Stimulated activated CD4-positive, alpha-beta T cell treated with anti-CD3 and anti-CD28 coated beads, Interleukin-1b, Interleukin-23, amount 100 ng/mL, for 24 hours (primary cell): Measurements from ENCODE around the gene IL12RB2.

Experiments
- DNase-seq, 4 experiments: peaks; one replicate each; pipeline ENCODE4 v3.0.0-alpha.2; 2020; ENCODE audit warnings: low read depth in 4 of 4, low spot score in 1 of 4

Gene IL12RB2

DNA sequence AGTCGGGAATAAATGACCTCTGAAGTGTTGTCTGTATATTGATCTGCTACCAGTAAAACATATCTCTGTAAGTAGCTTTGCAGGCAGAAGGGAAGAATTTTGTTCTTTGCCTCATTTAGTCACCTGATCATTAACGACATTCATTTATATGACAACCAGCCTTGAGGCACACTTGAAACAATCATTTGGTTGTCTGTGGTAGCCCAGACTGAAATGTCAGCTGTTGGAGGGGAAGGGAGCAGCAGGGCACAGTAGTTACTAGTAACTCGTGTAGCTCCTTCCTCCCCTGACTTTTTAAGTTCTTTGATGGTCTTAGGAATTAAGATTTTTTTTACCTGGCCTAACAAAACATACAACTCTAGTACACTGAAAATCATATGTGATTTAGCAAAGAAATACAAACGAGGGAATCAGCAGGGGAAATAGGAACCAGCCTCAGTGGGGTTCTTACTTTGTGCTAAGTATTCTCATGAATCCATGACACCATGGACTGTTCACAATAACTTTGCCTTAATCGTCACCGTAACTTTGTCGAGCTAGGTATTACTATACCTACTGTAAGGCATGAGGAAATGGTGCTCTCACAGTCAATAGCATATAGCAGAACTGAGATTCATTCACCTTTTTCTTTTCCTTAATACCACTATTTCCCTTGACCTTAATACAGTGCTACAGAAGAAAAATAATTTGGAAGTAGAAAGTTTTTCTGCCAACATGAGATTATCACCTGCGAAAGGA, 6.4 kb downstream of the IL12RB2 start:
- no peak for DNase-seq

DNA sequence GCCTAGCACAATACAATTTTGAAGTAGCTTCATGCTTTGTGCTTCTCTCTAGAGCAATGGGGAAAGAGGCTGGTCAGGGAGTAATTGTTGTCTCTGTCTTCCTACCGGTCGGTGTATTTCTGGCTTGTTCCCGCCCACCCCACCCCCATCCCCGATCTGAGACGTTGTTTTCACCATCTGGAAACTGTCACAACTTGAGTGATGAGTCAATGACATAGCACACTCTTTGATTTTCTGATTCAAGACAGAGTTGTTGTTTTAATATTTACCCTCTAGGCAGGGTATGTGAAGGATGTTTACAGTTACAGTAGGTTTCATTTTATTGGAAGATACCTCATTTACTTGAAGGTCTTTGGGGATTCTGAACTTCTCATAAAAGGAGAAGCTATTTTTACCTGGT, 7.0 kb downstream of the IL12RB2 start:
- no peak for DNase-seq

DNA sequence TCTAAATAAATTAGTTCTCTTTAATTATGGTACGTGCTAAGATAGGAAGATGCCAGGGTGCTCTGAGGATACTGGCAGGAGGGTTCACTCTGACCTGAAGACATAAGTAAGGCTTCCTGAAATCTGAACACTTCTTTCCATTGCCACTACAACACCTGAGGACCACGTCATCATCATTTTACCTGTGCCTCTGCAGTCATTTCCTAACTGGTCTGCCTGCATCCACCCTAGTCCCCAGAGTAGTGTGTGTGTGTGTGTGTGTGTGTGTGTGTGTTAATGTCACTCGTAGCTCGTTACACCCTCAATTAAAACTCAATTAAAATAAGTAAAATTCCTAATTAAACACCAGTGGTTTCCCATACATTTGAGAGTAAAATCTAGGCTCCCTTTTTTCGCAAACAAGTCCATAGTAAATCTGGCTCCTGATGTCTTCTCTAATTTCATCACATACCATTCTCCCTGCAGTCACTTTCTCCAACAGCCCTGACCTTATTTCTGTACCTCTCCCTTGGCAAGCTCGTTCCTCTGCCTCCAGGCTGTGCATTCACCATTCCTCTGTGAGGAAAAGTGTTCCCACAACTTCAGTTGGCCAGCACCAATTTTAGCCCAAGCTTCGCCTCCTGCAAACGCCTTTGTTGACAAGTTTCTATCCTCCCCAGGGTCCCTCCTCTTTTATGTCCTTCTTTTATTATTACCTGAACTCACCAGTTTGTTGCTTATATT, 8.7 kb downstream of the IL12RB2 start:
- no peak for DNase-seq

DNA sequence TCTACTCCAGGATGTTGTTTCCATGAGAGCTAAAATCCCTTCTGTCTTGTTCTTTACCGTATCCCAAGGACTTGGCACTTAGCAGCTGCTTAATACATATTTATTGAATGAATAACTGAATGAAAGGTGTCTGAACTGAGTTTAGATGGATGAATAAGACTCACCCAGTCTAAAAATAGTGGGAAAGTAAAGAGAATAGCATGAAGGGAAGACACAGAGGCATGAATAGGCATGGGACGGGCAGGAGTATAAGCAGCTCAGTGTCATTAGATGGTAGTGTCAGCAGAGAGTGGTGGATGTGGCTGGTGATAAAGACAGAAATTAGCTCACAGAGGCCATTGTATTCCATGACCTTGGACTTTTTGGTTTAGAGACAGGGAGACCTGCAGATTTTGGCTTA, 9.2 kb downstream of the IL12RB2 start:
- DNase-seq = no peak

DNA sequence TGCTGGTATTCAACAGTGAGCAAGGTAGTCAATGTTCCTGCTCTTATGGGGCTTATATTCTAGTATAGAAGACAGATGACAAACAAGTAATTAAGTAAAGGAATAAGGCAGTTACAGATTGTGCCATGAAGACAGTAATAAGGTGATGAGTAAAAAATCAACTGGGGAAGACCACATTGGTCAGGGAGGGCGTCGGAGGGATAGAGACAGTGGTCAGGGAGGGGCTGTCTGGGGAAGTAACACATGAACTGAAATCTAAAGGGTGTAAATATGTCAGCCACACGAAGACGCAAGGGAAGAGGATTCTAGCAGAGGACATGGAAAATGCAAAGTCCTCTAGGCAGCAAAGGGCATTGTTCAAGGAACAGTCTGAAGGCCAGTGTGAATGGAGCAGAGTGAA, 10.1 kb downstream of the IL12RB2 start:
- no peak for DNase-seq

DNA sequence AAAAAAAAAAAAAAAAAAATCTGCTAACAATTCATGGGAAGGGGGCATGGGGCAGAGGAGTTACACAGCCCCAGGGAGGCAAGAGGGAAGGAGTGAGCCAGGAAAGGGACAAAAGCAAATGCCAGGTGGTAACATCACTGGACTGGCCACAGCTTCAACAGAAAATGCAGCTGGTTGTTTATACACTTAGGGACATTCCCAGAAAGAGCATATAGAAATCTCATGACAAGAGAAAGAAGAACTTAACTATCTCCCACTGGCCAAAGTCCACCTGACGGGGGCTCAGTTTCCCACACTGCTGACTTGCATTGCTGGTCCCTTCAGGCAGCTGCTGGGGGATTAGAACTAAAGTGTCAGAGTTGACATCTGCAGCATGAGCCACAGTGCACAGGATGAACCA, 14.8 kb downstream of the IL12RB2 start:
- no peak for DNase-seq

DNA sequence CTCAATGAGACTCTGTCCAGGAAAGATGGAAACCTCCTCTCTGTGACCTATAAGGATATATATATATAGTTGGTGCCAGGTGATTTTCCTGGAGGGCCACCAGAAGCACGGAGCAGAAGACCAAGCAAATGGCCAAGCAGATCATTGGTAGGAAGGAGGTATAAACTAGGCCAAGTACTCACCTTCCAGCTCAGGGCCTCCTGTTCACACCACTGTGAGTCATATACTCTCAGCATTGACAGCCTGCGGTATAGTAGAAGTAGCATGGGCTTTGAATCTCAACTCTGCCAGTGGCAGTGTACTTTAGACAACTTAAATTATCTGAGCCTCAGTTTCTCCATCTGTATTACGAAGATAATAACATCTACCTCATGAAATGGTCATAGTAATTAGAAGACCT, 15.4 kb downstream of the IL12RB2 start:
- no peak for DNase-seq

DNA sequence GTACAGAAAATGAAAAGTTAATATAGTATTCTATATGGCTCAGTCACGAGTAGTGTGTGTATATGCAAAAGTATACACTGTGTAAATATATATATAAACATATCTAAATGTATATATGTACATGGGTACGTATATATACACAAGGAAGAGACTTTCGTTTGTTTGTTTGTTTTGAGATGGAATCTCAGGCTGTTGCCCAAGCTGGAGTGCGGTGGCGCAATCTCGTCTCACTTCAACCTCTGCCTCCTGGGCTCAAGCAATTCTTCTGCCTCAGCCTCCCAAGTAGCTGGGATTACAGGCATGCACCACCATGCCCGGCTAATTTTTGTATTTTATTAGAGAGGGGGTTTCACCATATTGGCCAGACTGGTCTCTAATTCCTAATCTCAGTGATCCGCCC, 16.4 kb downstream of the IL12RB2 start:
- DNase-seq = no peak

DNA sequence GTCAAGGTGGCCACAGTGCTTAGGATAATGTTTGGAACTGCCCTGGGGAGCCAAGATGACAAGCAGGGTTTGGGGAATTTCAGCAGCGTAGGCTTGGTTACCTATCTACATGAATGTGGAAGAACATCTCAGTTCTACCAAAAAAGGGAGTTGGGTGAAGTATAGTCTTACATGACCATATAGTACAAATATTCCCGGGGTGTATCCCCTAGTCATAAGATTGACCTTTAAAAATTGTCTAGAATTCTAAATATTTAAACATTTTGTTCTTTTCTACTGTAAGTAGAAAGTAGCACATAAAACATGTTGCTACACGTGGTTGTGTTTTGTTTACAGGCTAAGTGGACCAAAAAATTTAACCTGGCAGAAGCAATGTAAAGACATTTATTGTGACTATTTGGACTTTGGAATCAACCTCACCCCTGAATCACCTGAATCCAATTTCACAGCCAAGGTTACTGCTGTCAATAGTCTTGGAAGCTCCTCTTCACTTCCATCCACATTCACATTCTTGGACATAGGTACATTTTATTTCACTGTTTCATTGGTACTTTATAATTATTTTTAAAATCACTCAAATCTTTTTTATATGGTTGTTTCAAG, 20.3 kb downstream of the IL12RB2 start:
- DNase-seq = no peak

DNA sequence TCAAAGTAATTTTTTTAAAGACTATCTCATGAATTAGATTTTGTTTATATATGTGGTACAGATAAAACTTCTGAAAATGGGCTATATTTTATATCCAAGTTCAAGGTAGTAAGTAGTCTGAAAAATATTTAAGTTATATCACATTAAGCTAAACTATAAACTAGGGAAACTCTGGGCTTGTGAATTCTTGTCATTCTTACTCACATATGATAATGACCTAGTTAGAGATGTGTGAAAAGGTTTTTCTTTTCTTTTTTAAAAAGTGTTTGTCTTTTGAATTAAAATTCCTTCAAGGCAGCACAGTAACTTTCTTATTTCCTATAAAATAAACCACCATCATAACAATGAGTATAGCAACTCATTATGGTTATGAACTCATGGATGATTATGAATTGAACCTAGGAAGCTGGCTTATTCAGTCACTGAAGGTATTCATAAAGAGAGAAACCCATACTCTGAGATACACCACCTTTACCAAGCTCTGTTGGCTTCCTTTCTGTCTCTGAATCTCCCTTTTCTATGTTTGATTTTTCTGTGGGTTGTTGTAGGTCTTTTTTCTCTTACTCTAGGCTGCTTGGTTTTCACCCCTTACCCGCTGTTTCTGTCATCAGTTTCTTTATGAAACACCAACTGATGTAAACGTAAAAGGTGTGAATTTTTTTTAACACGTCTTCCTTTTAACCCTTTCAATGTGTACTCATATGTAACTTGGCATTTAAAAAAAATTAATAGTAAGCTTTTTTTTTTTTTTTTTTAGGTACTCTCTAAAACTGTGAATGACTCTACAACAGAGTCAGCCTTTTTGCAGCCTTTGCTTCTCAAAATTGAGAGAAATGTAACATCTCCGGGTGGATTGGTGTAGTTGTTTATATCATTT, 25.2 kb downstream of the IL12RB2 start:
- no peak for DNase-seq

DNA sequence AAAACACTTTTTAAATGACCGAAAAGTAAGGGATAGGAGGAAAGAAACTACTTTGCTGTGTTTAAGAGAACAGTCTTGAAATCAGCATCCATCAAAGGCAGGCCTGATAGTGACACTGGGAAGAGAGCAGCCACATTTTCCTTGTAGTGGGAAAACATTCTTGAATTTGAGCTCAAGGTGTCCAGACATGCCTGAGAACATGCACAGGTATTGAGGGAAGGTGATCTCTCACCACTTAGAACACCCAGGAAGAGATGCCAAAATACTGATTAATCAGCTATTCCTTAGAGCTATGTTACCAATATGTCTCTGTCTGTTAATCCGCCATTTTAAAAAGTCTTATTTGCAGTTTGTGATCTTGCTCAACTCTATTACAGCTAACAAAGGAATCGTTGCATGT, 25.9 kb downstream of the IL12RB2 start:
- no peak for DNase-seq

DNA sequence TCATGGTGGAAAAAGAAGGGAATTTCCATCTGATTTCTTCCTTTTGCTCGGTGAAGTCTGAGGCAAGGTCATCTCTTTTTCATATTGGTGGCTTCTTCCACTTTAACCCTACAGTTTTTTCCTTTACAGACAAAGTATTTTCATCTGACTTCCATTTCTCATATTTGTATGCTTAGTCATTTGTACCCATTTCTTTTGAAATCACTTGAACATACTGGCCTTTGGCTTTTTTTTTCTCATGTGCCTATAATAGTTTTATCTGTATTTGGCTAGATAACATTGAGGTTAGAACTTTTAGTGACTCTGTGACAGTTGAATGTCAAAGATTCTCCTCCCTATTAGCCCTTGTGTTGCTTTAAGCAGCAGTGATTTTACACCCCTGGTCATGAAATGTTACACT, 27.7 kb downstream of the IL12RB2 start:
- DNase-seq = no peak

DNA sequence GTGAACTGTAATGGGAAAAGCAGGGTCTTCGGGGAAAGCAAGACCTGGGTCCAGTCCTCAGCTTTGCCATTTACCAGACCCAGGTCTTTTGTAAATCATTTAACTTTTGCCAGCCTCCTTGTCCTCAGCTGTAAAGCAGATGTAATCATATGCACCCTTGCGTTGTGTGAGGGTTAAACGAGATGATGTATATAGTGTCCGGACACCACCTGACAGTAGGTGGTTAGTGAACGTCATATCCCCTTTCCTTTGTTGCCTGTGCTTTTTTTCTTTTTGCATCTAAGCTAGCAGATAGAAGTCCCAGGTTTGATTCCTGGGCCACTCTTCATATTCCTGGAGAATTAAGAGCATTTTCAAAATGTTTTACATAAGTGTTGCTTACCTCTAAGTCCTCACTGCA, 28.5 kb downstream of the IL12RB2 start:
- DNase-seq = no peak

DNA sequence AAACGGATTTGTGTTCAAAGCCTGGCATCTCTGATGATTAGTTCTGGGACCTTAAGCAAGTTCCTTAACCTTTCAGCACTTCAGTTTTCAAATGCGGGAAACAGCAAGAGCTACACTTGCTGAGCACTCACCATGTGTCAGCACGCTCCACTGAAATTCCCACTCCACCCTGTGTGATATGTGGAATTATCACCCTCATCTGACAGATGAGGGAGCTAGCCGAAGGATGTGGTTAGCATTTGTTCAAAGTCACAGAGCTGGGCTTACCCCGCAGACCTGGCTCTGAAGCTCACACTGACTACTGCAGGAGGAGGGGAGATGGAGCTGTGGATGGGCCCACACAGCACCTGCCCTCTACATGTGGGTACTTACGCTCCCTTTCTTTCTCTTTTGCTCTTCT, 29.1 kb downstream of the IL12RB2 start:
- no peak for DNase-seq

DNA sequence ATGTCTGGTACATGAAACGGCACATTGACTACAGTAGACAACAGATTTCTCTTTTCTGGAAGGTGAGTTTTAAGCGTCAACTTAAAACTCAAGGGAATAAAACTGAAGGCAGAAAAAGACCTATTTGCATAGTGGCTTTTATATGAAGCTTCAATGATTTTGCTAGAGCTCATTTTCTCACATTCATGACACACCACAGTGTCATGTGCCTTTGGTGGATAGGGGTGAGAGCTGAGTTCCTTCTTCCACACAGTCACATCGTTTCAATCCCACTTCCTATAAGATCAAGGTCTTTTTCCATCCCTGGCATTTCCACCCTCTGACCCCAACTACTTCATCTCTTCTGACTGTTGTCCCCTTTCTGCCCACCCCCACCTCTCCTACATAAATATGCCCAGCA, 31.0 kb downstream of the IL12RB2 start:
- DNase-seq = no peak

DNA sequence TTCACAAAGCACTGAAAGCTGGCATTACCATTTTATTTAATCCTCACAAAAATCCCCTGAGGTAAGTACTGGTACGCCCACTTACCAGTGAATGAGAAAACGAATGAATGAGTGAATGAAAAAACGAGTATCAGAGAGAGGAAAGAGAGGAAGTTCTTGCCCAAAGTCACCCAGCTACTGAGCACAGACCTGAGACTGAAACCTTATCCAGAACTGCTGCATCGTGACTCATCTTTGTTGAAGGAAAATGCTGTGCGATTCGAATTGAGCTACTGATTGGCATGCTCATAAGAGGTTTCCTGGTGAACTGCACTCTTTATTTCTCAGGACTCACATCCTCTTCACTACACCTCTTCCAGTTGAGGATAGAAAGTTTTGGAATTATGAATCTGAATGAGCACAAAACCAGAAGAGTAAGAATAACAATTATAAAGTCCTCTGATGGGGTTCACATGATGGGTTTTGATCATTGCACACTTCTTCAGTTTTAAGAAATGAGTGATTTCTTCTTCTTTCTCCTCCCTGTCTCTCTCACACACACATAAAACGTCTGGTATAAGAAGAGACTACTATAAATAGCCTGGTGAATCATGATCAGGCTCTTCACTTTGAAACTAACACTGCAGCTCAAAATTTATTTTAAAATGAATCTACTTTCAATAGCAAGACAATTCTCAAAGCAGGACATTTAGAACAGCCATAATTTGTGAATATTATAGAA, 32.1 kb downstream of the IL12RB2 start:
- DNase-seq = peak in 1 of 4 experiments; percentile 37

DNA sequence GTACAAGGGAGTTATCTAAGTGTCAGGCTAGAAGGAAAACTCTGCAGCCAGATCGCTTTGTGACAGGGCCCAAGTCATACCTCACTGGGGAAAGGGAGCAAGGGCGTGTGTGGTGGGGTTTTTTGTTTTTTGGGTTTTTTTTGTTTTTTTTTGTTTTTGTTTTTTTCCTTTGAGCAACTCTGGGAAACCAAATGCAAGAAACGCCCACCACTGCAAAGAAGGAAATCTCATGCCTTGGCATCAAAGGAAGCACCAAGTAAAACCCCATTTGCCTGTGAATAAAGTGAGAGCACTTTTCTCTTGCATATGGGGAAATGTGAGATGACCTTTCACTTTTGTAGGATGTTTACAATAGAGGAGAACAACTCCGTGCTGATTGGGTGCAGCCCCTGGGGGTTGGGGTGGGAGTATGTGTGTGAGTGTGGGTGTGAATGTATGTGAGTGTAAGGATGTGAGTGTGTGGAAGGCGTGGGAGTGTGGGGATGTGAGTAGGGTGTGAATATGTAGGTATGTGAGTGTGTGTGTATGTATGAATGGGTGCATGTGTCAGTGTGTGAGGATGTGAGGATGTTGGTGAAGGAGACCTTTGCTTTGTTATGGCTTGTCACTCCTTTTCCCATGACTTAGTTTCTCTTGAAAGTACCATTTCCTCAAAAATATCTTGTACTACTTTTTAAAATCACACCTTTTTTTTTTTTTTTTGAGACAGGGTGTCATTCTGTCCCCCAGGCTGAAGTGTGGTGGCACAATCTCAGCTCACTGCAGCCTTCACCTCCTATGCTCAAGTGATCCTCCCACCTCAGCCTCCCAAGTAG, 34.6 kb downstream of the IL12RB2 start:
- no peak for DNase-seq

DNA sequence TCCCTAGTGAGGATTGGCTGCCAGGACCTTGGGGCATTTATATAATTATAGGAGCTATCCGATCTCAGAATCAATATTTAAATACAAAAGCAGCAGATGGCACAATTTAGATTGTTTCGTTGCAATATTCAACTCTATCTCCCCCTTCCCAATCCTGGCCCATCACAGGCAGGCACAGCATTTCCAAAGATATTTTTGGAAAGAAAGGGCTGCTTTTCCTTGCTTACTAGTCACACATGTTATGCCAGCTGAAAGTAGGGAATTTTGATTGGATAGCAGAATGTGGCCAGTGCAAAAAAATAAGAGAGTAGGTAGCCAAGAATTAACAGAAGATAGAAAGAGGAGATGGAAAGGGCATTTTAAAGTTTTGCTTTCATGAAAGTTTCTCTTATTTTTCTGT, 37.9 kb downstream of the IL12RB2 start:
- DNase-seq = no peak

DNA sequence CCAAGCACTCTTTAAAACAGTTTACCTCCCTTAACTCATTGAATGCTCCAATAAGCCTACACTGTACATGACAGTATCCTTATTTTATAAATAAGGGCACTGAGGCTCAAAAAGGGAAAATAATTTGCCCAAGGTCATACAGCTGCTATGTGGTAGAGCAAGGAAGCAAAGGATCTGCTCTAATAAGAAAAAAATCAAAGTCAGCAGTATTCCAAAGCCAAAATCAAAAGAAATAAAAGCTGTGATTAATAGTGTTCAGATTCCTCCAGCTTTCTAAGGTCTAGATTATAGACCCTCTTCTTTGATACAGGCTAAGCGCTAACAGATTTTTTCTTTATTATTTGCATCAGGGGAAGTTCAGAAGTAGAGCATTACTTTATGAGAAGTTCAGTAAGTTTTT, 39.3 kb downstream of the IL12RB2 start:
- DNase-seq = no peak
